Activated naive CD4-positive, alpha-beta T cell treated with anti-CD3 and anti-CD28 coated beads, Interleukin-2, amount 50 U/mL, for 24 hours (primary cell): ENCODE results near the gene SERPINB8.

Source experiments
- H3K27ac Mint-ChIP-seq: one replicate; pipeline ENCODE4 v1.8.0; 2021; ENCODE audit warnings: mild to moderate bottlenecking, mixed read lengths
- H3K27me3 Mint-ChIP-seq: one replicate; pipeline ENCODE4 v1.8.0; 2021; ENCODE audit warnings: mixed read lengths
- H3K36me3 Mint-ChIP-seq: one replicate; pipeline ENCODE4 v1.8.0; 2021; ENCODE audit warnings: mixed read lengths
- H3K4me1 Mint-ChIP-seq: one replicate; pipeline ENCODE4 v1.8.0; 2021; ENCODE audit warnings: mixed read lengths
- H3K4me3 Mint-ChIP-seq: one replicate; pipeline ENCODE4 v1.8.0; 2021; ENCODE audit warnings: mild to moderate bottlenecking, mixed read lengths
- H3K9me3 Mint-ChIP-seq: one replicate; pipeline ENCODE4 v1.8.0; 2021; ENCODE audit warnings: mixed read lengths

SERPINB8 gene

GRCh38 chr18:64029096-64029495, 59.2 kb downstream of the SERPINB8 start:
- Mint-ChIP-seq H3K4me1 (no peaks in the 10 kb centered on the region), H3K27ac (no peak overlapping the region), H3K4me3 (no peak overlapping the region), H3K9me3 (no peaks in the 10 kb centered on the region), H3K27me3 (peaks cover 7% of the 10 kb centered on the region), H3K36me3 (no peaks in the 10 kb centered on the region)

- H3K27me3 Mint-ChIP-seq, result peaks cover 9% of the 10 kb centered on the region
- H3K4me3 Mint-ChIP-seq, result no peak overlapping the region
- no peaks in the 10 kb centered on the region for H3K36me3 Mint-ChIP-seq
- H3K27ac Mint-ChIP-seq, result no peak overlapping the region
- H3K9me3 Mint-ChIP-seq, result no peaks in the 10 kb centered on the region
- no peaks in the 10 kb centered on the region for H3K4me1 Mint-ChIP-seq
Observed at GRCh38 chr18:64031411-64031810, 61.5 kb downstream of the SERPINB8 start.

- Mint-ChIP-seq H3K27ac (no peak overlapping the region), H3K4me1 (no peaks in the 10 kb centered on the region), H3K27me3 (peaks cover 9% of the 10 kb centered on the region), H3K36me3 (no peaks in the 10 kb centered on the region), H3K4me3 (no peak overlapping the region), H3K9me3 (no peaks in the 10 kb centered on the region)
Observed at GRCh38 chr18:64032312-64032711, 62.4 kb downstream of the SERPINB8 start.

GRCh38 chr18:64037812-64038414, 68.0 kb downstream of the SERPINB8 start:
- Mint-ChIP-seq H3K4me3 (no peak overlapping the region), H3K36me3 (no peaks in the 10 kb centered on the region), H3K27ac (no peak overlapping the region), H3K27me3 (peaks cover 7% of the 10 kb centered on the region), H3K4me1 (no peaks in the 10 kb centered on the region), H3K9me3 (no peaks in the 10 kb centered on the region)
